Left colon (tissue), 2 donors: ENCODE data around the gene EPHA6. TPM values are rescaled to one million over a fixed set of nuclear protein-coding genes. Genes with fewer than 3 reads are reported as not detected.

Experiments
- ATAC-seq: fragments of 200-7000 bp; cut with Tn5 transposase; one replicate; pipeline ENCODE4 v1.9.1; 2020; ENCODE audit warnings: mild to moderate bottlenecking, moderate library complexity
- DNase-seq, 2 donors: peaks; one replicate each; pipeline ENCODE4 v3.0.0-alpha.2; 2020
- intact Hi-C, 2 donors: fragments of 100-400 bp; cut with DNase I in 1 of 2; cut with micrococcal nuclease in 1 of 2; formaldehyde crosslinking; loops; one replicate each; pipeline versions ENCODE4 v1.11.2 to v1.14.0; 2022; cut with DNase I, micrococcal nuclease
- total RNA-seq, 2 donors: library from RNA; stranded (reverse); fragmentation: NEBNext Ultra II Directional; extraction: Animal tissue kit (Norgen Biotek cat#: 25700); gene quantifications; one replicate each; pipeline ENCODE4 v1.2.1, GENCODE V29; 2021
- donor health status: DM: no; HTN: no; CAD: no.
- donor health status: DM: yes; HTN: yes; CAD: no.

Gene EPHA6
- total RNA-seq, 2 donors from 2014 or later = 0.18 to 3.7 TPM

DNA sequence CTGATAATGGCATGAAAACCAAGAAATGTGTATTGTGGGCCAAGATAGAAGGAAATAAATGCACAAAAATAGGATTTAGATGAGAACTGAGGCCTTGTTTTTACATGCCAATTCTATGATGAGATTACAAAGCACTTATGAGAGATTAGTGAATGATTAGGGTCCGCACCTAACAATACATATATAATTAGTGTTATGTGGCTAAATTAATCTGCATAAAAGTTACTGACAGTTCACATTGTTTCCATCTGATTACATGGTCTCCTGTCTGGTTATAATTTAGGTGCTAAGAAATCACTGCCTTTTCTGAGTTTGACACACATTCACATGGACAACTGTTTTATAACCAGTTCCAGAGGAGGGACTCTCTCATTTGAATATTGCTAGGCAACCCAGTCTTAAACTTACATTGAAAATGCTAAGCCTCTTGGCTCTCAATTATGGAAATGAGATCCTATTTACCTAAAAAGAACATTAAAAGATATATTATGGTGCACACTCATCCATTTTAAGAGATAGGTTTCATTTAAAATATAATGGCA, 833.1 kb downstream of the EPHA6 start:
- no peak for ATAC-seq
- intact Hi-C loops = no loop called here
- DNase-seq = no peak

- no peak for DNase-seq
- ATAC-seq = no peak
- intact Hi-C loops = no loop called here
Measured at GRCh38 chr3:97655971-97656370, 841.6 kb downstream of the EPHA6 start.

GRCh38 chr3:97656638-97657037, 842.2 kb downstream of the EPHA6 start:
- ATAC-seq (no peak), DNase-seq (no peak)
- intact Hi-C loops = no loop called here

DNA sequence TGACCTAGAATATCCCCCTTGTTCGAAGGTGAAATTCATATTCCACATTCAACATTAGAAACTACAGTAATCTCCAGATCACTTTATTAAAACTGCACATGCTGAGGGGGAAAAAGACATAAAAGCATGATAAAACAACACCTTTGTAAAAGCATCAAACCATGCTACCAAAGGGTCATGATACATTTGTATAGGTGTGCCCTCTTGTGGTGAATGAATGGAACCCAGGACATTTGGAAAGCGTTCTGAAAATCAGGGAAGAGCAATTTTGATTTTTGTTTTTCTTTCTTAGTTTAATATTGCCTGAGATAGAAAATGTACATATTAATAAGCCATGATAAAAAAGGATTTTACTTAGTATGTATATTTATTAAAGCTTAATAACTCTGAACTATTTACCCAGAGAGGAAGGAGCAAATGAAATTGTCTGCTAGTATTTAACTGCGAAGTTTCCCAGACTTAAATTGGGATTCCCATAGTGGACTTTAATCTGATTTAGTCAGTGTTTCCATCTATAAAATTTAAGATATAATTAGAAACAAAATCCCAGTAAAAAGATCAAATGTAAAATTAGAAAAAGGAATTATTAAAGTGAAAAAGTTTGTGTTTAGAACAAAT, 844.4 kb downstream of the EPHA6 start:
- ATAC-seq = peak; percentile 58
- no peak for DNase-seq
- intact Hi-C loops = no loop called here

- no peak for DNase-seq
- no peak for ATAC-seq
- intact Hi-C loops = no loop called here
Measured at GRCh38 chr3:97662264-97662663, 847.9 kb downstream of the EPHA6 start.

GRCh38 chr3:97662762-97663161, 848.4 kb downstream of the EPHA6 start:
- ATAC-seq = no peak
- no peak for DNase-seq
- intact Hi-C loops = no loop called here

DNA sequence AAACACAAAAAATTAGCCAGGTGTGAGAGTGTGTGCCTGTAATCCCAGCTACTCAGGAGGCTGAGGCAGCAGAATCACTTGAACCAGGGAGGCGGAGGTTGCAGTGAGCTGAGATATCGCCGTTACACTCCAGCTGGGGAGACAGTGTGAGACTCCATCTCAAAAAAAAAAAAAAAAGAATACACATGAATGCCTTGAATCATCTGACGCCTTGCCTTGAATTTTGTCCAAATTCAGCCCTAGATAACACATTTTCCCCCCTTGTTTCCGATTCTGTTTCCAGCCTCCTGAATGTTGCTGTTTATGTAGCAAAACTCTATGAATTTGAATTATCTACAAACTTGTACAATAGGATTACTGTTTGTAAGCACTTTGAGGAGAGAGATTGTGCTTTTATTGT, 851.5 kb downstream of the EPHA6 start:
- no peak for DNase-seq
- intact Hi-C loops = no loop called here
- no peak for ATAC-seq

GRCh38 chr3:97670952-97671351, 856.6 kb downstream of the EPHA6 start:
- no peak for DNase-seq
- intact Hi-C loops = no loop called here
- no peak for ATAC-seq

- intact Hi-C loops = no loop called here
- ATAC-seq (no peak), DNase-seq (no peak)
Measured at GRCh38 chr3:97673357-97673997, 859.1 kb downstream of the EPHA6 start.

DNA sequence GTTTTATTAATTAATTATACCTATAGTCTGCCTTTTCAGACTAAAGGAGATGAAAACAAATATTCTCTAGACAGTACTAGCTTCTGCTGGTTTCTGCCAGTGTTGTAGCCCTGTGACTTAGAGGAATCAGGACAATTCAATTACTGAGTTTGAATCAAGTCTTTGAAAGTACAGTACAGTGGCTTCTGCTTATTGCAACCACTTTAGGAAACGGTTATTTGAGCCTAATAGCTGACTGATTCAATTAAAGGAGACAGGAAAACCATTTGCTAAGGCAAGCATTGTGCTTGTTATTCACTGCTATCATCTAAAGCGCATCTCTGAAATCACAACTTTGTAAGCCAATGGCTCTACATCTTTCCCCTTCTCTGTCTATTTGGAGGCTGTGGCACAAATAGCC, 860.1 kb downstream of the EPHA6 start:
- ATAC-seq = no peak
- DNase-seq = no peak
- intact Hi-C loops = no loop called here

- ATAC-seq (no peak), DNase-seq (no peak)
- intact Hi-C loops = no loop called here
Measured at GRCh38 chr3:97680210-97680609, 865.8 kb downstream of the EPHA6 start.

DNA sequence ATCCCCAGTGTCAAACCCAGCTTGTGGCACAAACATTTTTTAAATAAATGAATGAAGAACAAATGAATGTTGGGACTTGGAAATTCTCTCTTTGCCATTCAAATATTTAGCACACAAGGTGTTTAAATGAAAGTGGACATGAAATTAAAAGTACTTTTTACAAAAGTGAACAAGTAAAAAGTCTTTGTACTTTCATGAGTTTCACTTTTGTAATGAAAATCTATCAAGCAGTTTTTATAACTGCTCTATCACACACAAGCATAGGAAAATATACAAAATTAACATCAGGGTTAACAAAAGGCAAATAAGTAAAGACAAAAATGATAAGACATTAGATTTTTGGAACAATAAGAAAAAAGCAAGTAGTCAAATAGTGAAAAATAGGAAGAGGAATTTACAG, 866.3 kb downstream of the EPHA6 start:
- ATAC-seq = no peak
- no peak for DNase-seq
- intact Hi-C loops = no loop called here

- DNase-seq = no peak
- intact Hi-C loops = no loop called here
- no peak for ATAC-seq
Measured at GRCh38 chr3:97684490-97684889, 870.1 kb downstream of the EPHA6 start.

GRCh38 chr3:97686258-97686657, 871.9 kb downstream of the EPHA6 start:
- ATAC-seq (no peak), DNase-seq (no peak)

GRCh38 chr3:97687734-97688133, 873.3 kb downstream of the EPHA6 start:
- DNase-seq (no peak), ATAC-seq (no peak)
- intact Hi-C loops = no loop called here

More at GRCh38 chr3:97686258-97686657, 871.9 kb downstream of the EPHA6 start:
- intact Hi-C loops = no loop called here

DNA sequence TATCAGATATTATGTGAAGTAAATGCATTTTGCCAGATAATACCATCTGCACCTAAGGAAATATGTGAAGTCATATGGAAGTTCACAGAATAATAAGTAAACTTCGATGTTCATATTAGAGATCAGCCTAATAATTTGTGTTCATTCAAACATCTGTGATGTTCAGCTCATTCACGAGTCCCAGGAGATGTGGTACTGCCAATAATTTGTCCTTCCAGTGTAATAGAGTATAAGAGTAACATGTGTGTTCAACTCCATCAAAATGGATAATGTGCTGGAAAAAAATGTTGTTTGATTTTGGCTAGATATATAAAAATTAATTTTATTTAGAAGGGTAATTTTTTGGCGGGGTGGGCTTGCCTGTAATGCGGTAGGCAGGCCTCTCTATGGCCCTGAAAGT, 874.7 kb downstream of the EPHA6 start:
- ATAC-seq = no peak
- intact Hi-C loops = no loop called here
- no peak for DNase-seq

- DNase-seq (no peak), ATAC-seq (no peak)
- intact Hi-C loops = no loop called here
Measured at GRCh38 chr3:97689962-97690361, 875.6 kb downstream of the EPHA6 start.

- intact Hi-C loops = no loop called here
- ATAC-seq (no peak), DNase-seq (no peak)
Measured at GRCh38 chr3:97691354-97691753, 877.0 kb downstream of the EPHA6 start.

GRCh38 chr3:97692389-97692788, 878.0 kb downstream of the EPHA6 start:
- intact Hi-C loops = no loop called here
- ATAC-seq (no peak), DNase-seq (no peak)

GRCh38 chr3:97692831-97693230, 878.4 kb downstream of the EPHA6 start:
- no peak for DNase-seq
- intact Hi-C loops = no loop called here
- no peak for ATAC-seq

- no peak for DNase-seq
- intact Hi-C loops = no loop called here
- ATAC-seq = no peak
Measured at GRCh38 chr3:97694876-97695275, 880.5 kb downstream of the EPHA6 start.
